ENCODE results near the gene RESF1.

DNA sequence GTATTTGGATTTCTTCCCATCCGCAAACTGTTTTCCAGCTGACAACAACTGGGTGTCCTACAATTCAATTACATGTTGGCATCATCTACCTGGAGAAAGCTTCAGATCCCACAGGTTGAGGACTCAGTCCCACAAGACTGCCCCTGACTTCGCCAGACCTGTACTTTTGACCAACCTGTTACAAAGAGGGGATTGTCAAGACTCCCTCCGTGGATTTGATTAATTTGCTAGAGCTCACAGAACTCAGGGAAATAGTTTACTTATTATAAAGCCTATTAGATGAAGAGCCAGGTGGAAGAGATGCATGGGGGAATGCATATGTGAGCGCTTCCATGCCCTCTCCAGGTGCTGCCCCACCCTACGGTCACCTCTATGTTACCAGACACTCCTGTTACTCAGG is 14.6 kb downstream of the RESF1 start:
- TF ChIP-seq, protein P1, sequence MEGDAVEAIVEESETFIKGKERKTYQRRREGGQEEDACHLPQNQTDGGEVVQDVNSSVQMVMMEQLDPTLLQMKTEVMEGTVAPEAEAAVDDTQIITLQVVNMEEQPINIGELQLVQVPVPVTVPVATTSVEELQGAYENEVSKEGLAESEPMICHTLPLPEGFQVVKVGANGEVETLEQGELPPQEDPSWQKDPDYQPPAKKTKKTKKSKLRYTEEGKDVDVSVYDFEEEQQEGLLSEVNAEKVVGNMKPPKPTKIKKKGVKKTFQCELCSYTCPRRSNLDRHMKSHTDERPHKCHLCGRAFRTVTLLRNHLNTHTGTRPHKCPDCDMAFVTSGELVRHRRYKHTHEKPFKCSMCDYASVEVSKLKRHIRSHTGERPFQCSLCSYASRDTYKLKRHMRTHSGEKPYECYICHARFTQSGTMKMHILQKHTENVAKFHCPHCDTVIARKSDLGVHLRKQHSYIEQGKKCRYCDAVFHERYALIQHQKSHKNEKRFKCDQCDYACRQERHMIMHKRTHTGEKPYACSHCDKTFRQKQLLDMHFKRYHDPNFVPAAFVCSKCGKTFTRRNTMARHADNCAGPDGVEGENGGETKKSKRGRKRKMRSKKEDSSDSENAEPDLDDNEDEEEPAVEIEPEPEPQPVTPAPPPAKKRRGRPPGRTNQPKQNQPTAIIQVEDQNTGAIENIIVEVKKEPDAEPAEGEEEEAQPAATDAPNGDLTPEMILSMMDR (IDR thresholded peaks at IDR 0.05) = no peak
- TF ChIP-seq POLR2A (IDR thresholded peaks at IDR 0.05) = no peak
- no peak for TF ChIP-seq EP300 (IDR thresholded peaks at IDR 0.05)
